Liver (tissue), 9 donors: ENCODE measurements around the gene RBL2. TPM values are rescaled to one million over a fixed set of nuclear protein-coding genes. Genes with fewer than 3 reads are reported as not detected.

Experiments
- DNase-seq: peaks from one replicate; pipeline ENCODE4 v3.0.0-alpha.2; 2017; ENCODE audit warnings: low spot score
- H3K27ac ChIP-seq, 2 donors: one replicate each; pipeline ENCODE4 v1.7.0; 2013; ENCODE audit warnings: inconsistent platforms in 2 of 2, low read length in 2 of 2, control low read depth in 1 of 2, low read depth in 1 of 2, mild to moderate bottlenecking in 1 of 2
- H3K27me3 ChIP-seq, 4 donors: one replicate each; pipeline versions ENCODE4 v1.6.1 to v1.7.0; 2013; ENCODE audit warnings: low read length in 3 of 4, inconsistent platforms in 1 of 4, mild to moderate bottlenecking in 1 of 4, moderate library complexity in 1 of 4; ENCODE audit not compliant: control insufficient read depth in 4 of 4, insufficient read depth in 4 of 4
- H3K36me3 ChIP-seq, 4 donors: one replicate each; pipeline versions ENCODE4 v1.6.1 to v1.7.0; 2013; ENCODE audit warnings: low read length in 3 of 4, mild to moderate bottlenecking in 3 of 4, low read depth in 1 of 4, moderate library complexity in 1 of 4; ENCODE audit not compliant: control insufficient read depth in 4 of 4, insufficient read depth in 3 of 4
- H3K4me1 ChIP-seq, 4 donors: one replicate each; pipeline versions ENCODE4 v1.6.1 to v1.7.0; 2013; ENCODE audit warnings: low read length in 3 of 4, mild to moderate bottlenecking in 3 of 4, moderate library complexity in 1 of 4; ENCODE audit not compliant: control insufficient read depth in 4 of 4, insufficient read depth in 4 of 4
- H3K4me3 ChIP-seq, 3 donors: one replicate each; pipeline versions ENCODE4 v1.6.1 to v1.7.0; 2013; ENCODE audit warnings: low read length in 3 of 3, control low read depth in 1 of 3, low read depth in 1 of 3, mild to moderate bottlenecking in 1 of 3
- H3K9ac ChIP-seq, 2 donors: one replicate each; pipeline ENCODE4 v1.7.0; 2013; ENCODE audit warnings: low read length in 2 of 2, mild to moderate bottlenecking in 2 of 2, moderate library complexity in 2 of 2, control low read depth in 1 of 2, low read depth in 1 of 2
- H3K9me3 ChIP-seq, 4 donors: one replicate each; pipeline versions ENCODE4 v1.6.1 to v1.7.0; 2013; ENCODE audit warnings: low read length in 3 of 4; ENCODE audit not compliant: control insufficient read depth in 4 of 4
- CTCF ChIP-seq: fragments of 150-350 bp; IDR thresholded peaks from 2 replicates; pipeline ENCODE4 v1.5.1; 2017; ENCODE audit warnings: improper control_type of control experiment, low read depth, low read length; ENCODE audit not compliant: missing input control
- EGR1 ChIP-seq, 2 donors: IDR thresholded peaks; 2 replicates each; pipeline ENCODE4 v1.6.1; 2016 to 2018; ENCODE audit warnings: antibody characterized with exemption in 2 of 2, low read depth in 2 of 2
- FOXA1 ChIP-seq: IDR thresholded peaks from 2 replicates; pipeline ENCODE4 v1.6.1; 2016; ENCODE audit warnings: antibody characterized with exemption
- FOXA2 ChIP-seq: IDR thresholded peaks from 2 replicates; pipeline ENCODE4 v1.6.1; 2016; ENCODE audit warnings: antibody characterized with exemption
- GABPA ChIP-seq, 2 donors: IDR thresholded peaks in 1 of 2; conservative IDR thresholded peaks in 1 of 2; 2 replicates each; pipeline ENCODE4 v1.6.1; 2016; ENCODE audit warnings: antibody characterized with exemption in 2 of 2, mild to moderate bottlenecking in 1 of 2, moderate library complexity in 1 of 2
- HNF4A ChIP-seq, 2 donors: conservative IDR thresholded peaks; 2 replicates each; pipeline ENCODE4 v1.6.1; 2016; ENCODE audit warnings: antibody characterized with exemption in 2 of 2, mild to moderate bottlenecking in 2 of 2
- HNF4G ChIP-seq: IDR thresholded peaks from 2 replicates; pipeline ENCODE4 v1.6.1; 2016; ENCODE audit warnings: antibody characterized with exemption
- JUND ChIP-seq, 2 donors: IDR thresholded peaks; 2 replicates each; pipeline ENCODE4 v1.6.1; 2016; ENCODE audit warnings: antibody characterized with exemption in 2 of 2
- MAX ChIP-seq: IDR thresholded peaks from 2 replicates; pipeline ENCODE4 v1.6.1; 2016; ENCODE audit warnings: antibody characterized with exemption
- NR2F2 ChIP-seq: IDR thresholded peaks from 2 replicates; pipeline ENCODE4 v1.6.1; 2016; ENCODE audit warnings: antibody characterized with exemption
- RAD21 ChIP-seq, 2 donors: IDR thresholded peaks; 2 replicates each; pipeline ENCODE4 v1.6.1; 2016; ENCODE audit warnings: antibody characterized with exemption in 2 of 2, mild to moderate bottlenecking in 2 of 2
- RXRA ChIP-seq, 2 donors: IDR thresholded peaks; 2 replicates each; pipeline ENCODE4 v1.6.1; 2017 to 2018; ENCODE audit warnings: antibody characterized with exemption in 2 of 2, mild to moderate bottlenecking in 1 of 2
- SP1 ChIP-seq: IDR thresholded peaks from 2 replicates; pipeline ENCODE4 v1.6.1; 2018; ENCODE audit warnings: antibody characterized with exemption, mild to moderate bottlenecking
- TAF1 ChIP-seq: conservative IDR thresholded peaks from 2 replicates; pipeline ENCODE4 v1.6.1; 2016; ENCODE audit warnings: antibody characterized with exemption, mild to moderate bottlenecking
- YY1 ChIP-seq: IDR thresholded peaks from 2 replicates; pipeline ENCODE4 v1.6.1; 2016; ENCODE audit warnings: antibody characterized with exemption, mild to moderate bottlenecking
- WGBS: extraction: QIAGEN DNeasy Blood & Tissue Kit; methylation state at CpG from one replicate; pipeline ENCODE4 v1.1.7; 2013; 5-methylcytosine and 5-hydroxymethylcytosine counted together
- polyA plus RNA-seq, 2 donors: library from polyadenylated mRNA; stranded (reverse) in 1 of 2; unstranded in 1 of 2; fragments of 200-250 nt in 1 of 2; fragments of >200 nt in 1 of 2; fragmentation: Nextera tagmentation in 1 of 2; extraction: Ambion mirVana in 1 of 2; gene quantifications; one replicate each; pipeline versions ENCODE4 v1.2.1 to v1.2.3, GENCODE V29; 2013 to 2015
- total RNA-seq, 2 donors: library from RNA; depleted of rRNA; stranded (reverse); fragments of >200 nt; gene quantifications; one replicate each; pipeline ENCODE4 v1.2.3, GENCODE V29; 2014
- TF ChIP-seq, protein P1 (sequence below): IDR thresholded peaks from 2 replicates; pipeline ENCODE4 v1.6.1; 2016; ENCODE audit warnings: antibody characterized with exemption
- TF ChIP-seq, protein P2 (sequence below): IDR thresholded peaks from 2 replicates; pipeline ENCODE4 v1.6.1; 2016; ENCODE audit warnings: antibody characterized with exemption
- TF ChIP-seq, protein P3 (sequence below): IDR thresholded peaks from 2 replicates; pipeline ENCODE4 v1.6.1; 2016; ENCODE audit warnings: antibody characterized with exemption, mild to moderate bottlenecking
- donor health status: healthy.
- donor health status: healthy.
- donor health status: healthy.
- donor health status: healthy.
- donor health status: healthy.

The RBL2 gene
- total and polyA plus RNA-seq, 4 donors = 19.2 to 64.3 (median 28.4) TPM

DNA sequence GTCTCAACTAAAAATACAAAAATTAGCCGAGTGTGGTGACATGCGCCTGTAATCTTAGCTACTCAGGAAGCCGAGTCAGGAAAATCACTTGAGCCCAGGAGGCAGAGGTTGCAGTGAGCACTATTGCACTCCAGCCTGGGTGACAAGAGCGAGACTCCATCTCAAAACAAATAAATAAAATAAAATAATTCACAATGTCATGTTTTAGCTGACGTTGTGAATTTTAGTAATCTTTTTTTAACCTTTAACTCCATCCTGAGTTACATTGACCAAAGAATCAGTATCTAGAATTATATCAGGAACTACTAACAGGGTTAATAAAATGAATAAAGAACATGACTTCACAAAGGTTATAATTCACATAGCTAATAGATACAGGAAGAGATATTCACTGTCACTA is 5.9 kb downstream of the RBL2 start:
- no peak for TF ChIP-seq JUND (IDR thresholded peaks at IDR 0.05)
- TF ChIP-seq NR2F2 = no peak
- TF ChIP-seq FOXA2 = no peak
- TF ChIP-seq RXRA (IDR thresholded peaks at IDR 0.05) = no peak
- TF ChIP-seq CTCF = no peak
- no peak for TF ChIP-seq HNF4G
- TF ChIP-seq, protein P1, sequence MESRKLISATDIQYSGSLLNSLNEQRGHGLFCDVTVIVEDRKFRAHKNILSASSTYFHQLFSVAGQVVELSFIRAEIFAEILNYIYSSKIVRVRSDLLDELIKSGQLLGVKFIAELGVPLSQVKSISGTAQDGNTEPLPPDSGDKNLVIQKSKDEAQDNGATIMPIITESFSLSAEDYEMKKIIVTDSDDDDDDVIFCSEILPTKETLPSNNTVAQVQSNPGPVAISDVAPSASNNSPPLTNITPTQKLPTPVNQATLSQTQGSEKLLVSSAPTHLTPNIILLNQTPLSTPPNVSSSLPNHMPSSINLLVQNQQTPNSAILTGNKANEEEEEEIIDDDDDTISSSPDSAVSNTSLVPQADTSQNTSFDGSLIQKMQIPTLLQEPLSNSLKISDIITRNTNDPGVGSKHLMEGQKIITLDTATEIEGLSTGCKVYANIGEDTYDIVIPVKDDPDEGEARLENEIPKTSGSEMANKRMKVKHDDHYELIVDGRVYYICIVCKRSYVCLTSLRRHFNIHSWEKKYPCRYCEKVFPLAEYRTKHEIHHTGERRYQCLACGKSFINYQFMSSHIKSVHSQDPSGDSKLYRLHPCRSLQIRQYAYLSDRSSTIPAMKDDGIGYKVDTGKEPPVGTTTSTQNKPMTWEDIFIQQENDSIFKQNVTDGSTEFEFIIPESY = no peak
- no peak for TF ChIP-seq RAD21 (IDR thresholded peaks at IDR 0.05)
- TF ChIP-seq, protein P2, sequence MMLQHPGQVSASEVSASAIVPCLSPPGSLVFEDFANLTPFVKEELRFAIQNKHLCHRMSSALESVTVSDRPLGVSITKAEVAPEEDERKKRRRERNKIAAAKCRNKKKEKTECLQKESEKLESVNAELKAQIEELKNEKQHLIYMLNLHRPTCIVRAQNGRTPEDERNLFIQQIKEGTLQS = no peak
- TF ChIP-seq EGR1 (IDR thresholded peaks at IDR 0.05; ENCODE audit: low read depth in 2 of 2) = no peak
- no peak for TF ChIP-seq YY1
- TF ChIP-seq, protein P3, sequence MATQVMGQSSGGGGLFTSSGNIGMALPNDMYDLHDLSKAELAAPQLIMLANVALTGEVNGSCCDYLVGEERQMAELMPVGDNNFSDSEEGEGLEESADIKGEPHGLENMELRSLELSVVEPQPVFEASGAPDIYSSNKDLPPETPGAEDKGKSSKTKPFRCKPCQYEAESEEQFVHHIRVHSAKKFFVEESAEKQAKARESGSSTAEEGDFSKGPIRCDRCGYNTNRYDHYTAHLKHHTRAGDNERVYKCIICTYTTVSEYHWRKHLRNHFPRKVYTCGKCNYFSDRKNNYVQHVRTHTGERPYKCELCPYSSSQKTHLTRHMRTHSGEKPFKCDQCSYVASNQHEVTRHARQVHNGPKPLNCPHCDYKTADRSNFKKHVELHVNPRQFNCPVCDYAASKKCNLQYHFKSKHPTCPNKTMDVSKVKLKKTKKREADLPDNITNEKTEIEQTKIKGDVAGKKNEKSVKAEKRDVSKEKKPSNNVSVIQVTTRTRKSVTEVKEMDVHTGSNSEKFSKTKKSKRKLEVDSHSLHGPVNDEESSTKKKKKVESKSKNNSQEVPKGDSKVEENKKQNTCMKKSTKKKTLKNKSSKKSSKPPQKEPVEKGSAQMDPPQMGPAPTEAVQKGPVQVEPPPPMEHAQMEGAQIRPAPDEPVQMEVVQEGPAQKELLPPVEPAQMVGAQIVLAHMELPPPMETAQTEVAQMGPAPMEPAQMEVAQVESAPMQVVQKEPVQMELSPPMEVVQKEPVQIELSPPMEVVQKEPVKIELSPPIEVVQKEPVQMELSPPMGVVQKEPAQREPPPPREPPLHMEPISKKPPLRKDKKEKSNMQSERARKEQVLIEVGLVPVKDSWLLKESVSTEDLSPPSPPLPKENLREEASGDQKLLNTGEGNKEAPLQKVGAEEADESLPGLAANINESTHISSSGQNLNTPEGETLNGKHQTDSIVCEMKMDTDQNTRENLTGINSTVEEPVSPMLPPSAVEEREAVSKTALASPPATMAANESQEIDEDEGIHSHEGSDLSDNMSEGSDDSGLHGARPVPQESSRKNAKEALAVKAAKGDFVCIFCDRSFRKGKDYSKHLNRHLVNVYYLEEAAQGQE = no peak
- no peak for TF ChIP-seq FOXA1
- no peak for TF ChIP-seq MAX
- TF ChIP-seq GABPA (IDR thresholded peaks at IDR 0.05 in 1 of 2, conservative IDR thresholded peaks at IDR 0.05 in 1 of 2) = no peak
- no peak for TF ChIP-seq SP1
- no peak for TF ChIP-seq TAF1
- no peak for TF ChIP-seq HNF4A (conservative IDR thresholded peaks at IDR 0.05)
- Histone ChIP-seq H3K9ac (no peak overlapping the region), H3K4me1 (peaks cover 3 to 25% (median 10%) of the 10 kb centered on the region in 4 donors), H3K27ac (no peak overlapping the region), H3K36me3 (peaks cover 7 to 19% (median 12%) of the 10 kb centered on the region in 4 donors), H3K9me3 (no peaks in the 10 kb centered on the region), H3K27me3 (no peaks in the 10 kb centered on the region), H3K4me3 (no peak overlapping the region)
- no peak for DNase-seq
- WGBS = 73% methylated on average over 5 of the region's 5 CpGs
